ES-I3 (cell line): ENCODE measurements around the gene RAB6D.
"Not testable (repeated sequence)": the region's sequence is repeated elsewhere in the genome, so short reads cannot be mapped to it uniquely, and the experiment has no call there.

ENCODE experiments used
- H3K36me3 ChIP-seq: 2 replicates; pipeline ENCODE4 v1.6.1; 2013; ENCODE audit warnings: mild to moderate bottlenecking, low read length, control low read depth, moderate library complexity; ENCODE audit not compliant: insufficient read depth
- H3K4me1 ChIP-seq: 2 replicates; pipeline ENCODE4 v1.6.1; 2013; ENCODE audit warnings: mild to moderate bottlenecking, control low read depth, low read length; ENCODE audit not compliant: insufficient read depth
- H3K9ac ChIP-seq: 2 replicates; pipeline ENCODE4 v1.6.1; 2013; ENCODE audit warnings: low read depth, mild to moderate bottlenecking, low read length, moderate library complexity
- H3K9me3 ChIP-seq: 2 replicates; pipeline ENCODE4 v1.6.1; 2013; ENCODE audit warnings: mild to moderate bottlenecking, low read length, moderate library complexity; ENCODE audit not compliant: control insufficient read depth, insufficient read depth

Gene RAB6D

GRCh38 chr2:131363703-131364186 lies at the start of gene RAB6D:
TSS of gene RAB6D (minus strand) at chr2:131364168. CDS start at chr2:131363720, 448 bp downstream.
- not testable (repeated sequence) for H3K9me3 ChIP-seq, H3K36me3 ChIP-seq, H3K4me1 ChIP-seq
- H3K9ac ChIP-seq: peak within 1 kb of the TSS; percentile 42; the same call in 1 of the 2 replicates

GRCh38 chr2:131413148-131413747 lies 49.3 kb upstream of the RAB6D start:
- H3K9ac ChIP-seq: no peak overlapping the region
- no peaks in the 10 kb centered on the region; the same call in 1 of the 2 replicates for H3K4me1 ChIP-seq
- H3K9me3 ChIP-seq: no peaks in the 10 kb centered on the region; the same call in 1 of the 2 replicates
- H3K36me3 ChIP-seq: no peaks in the 10 kb centered on the region

DNA sequence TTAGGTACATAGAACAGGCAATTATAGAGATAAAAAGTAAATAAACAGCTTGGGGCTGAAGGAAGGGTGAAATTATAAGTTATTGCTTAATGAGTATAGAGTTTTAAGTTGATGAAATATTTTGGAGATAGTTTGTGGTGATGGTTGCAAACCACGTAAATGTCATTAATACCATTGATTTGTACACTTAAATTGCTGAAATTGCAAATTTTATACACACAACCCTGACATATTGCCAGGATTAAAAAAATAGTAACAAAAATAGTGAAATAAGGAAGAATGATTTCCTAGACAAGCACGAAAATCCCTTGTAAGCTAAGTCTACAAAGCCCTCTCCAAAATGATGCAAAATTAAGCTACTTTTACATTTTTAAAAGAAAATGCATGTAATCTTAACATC lies 46.2 kb upstream of the RAB6D start:
- H3K9me3 ChIP-seq: no peaks in the 10 kb centered on the region; the same call in 1 of the 2 replicates
- no peak overlapping the region for H3K9ac ChIP-seq

DNA sequence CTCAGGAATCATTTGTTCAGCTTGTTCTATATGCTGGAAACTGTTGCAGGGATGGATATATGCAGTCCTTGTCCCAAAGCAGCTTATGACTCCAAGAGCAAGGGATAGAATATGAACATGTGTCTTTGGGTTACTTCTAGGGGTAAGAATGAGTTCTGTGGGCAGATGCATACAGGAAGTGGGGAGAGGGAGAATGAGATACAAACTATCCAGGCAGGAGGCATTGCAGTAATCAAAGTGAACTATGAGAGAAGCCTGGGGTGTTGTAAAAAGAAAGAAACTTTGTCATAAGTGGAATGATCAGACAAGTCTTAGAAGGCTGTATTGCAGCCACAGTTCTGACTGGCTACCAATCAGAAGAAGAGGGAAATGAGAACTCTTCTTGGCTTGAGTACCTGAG lies 44.8 kb upstream of the RAB6D start:
- H3K36me3 ChIP-seq: no peaks in the 10 kb centered on the region
- H3K9me3 ChIP-seq: no peaks in the 10 kb centered on the region; the same call in 1 of the 2 replicates
- no peaks in the 10 kb centered on the region; the same call in 1 of the 2 replicates for H3K4me1 ChIP-seq
- H3K9ac ChIP-seq: no peak overlapping the region

More for the DNA sequence above, 46.2 kb upstream of the RAB6D start:
- H3K4me1 ChIP-seq: no peaks in the 10 kb centered on the region; the same call in 1 of the 2 replicates
- no peaks in the 10 kb centered on the region for H3K36me3 ChIP-seq

DNA sequence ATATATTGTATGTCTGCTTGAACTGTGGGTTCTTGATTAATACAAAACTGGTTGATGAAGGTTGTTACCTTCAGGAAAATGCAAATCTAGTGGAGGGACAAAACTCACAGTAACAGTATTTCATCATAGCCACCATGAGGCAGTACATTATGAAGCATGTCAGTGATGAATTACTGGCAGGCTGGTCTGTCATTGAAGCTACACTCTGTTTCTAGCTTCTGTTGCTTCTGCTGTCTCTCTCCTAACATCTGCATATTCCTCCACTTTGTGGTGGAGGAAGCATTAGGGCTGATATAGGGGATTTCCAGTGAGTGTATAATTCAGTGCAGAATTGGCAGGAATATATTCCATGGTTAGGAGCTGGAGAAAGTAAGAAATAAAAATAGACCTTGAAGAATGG lies 44.2 kb upstream of the RAB6D start:
- Histone ChIP-seq H3K9me3 (no peaks in the 10 kb centered on the region; the same call in 1 of the 2 replicates), H3K9ac (no peak overlapping the region), H3K36me3 (no peaks in the 10 kb centered on the region), H3K4me1 (no peaks in the 10 kb centered on the region; the same call in 1 of the 2 replicates)

GRCh38 chr2:131404753-131405152 lies 40.8 kb upstream of the RAB6D start:
- no peaks in the 10 kb centered on the region; the same call in 1 of the 2 replicates for H3K4me1 ChIP-seq
- H3K36me3 ChIP-seq: no peaks in the 10 kb centered on the region
- H3K9ac ChIP-seq: no peak overlapping the region
- H3K9me3 ChIP-seq: no peaks in the 10 kb centered on the region

DNA sequence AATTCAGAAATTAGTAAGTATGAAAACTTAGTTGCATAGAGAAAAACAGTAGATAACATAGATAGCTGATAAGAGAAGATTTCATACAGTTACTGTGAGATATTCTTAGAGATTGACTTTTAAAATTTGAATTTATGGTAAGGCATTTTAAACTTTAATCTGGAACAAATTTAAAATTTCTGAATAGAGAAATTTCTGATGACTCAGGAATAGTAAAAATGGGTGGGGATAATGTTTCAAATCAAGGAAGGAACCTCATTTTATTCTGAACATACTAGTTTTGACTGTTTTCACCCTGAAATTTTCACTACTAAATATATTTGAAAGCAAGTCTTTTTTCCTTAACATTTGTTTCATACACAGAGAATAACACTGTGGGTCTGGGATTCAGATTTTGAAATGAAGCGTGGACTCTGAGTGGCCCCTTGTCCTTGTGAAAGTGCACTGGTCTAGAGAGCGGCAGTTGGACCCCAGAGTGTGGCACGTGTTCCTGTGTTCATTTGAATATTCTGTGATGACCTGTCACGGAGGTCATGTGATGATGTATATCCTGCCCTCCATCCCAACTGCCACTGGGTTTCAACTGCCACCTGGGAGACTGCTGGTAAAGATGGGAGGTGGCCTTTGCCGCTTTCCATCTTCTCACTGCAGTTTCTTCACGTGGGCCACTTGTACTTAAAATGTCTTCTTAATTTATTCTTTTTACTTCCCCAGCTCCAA lies 38.5 kb upstream of the RAB6D start:
- Histone ChIP-seq H3K9ac (no peak overlapping the region), H3K4me1 (no peaks in the 10 kb centered on the region), H3K9me3 (no peaks in the 10 kb centered on the region), H3K36me3 (no peaks in the 10 kb centered on the region)

DNA sequence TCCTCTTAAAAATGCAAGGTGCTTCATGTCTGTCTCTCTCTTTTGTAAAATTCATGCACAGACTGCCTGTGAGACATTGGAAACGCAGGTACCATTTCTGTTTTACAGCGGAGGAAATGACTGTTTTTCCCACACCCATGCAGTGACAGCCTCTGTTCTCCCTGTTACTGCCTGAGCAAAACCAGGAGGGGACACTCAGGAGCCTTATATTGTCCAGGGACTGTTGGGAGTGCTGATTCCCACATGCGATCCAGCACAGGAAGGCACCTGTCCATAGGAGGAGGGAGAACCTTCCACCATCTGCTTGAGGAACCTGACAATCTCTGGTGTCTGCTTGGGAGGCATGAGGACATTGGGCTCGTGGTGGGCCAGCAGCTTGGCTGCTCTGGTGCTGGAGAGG lies 36.9 kb upstream of the RAB6D start:
- H3K9ac ChIP-seq: no peak overlapping the region
- H3K4me1 ChIP-seq: no peaks in the 10 kb centered on the region
- H3K9me3 ChIP-seq: no peaks in the 10 kb centered on the region
- H3K36me3 ChIP-seq: no peaks in the 10 kb centered on the region

- not testable (repeated sequence) for H3K4me1 ChIP-seq, H3K9me3 ChIP-seq, H3K9ac ChIP-seq, H3K36me3 ChIP-seq
These were observed 36.5 kb upstream of the RAB6D start for GRCh38 chr2:131400441-131400840.

DNA sequence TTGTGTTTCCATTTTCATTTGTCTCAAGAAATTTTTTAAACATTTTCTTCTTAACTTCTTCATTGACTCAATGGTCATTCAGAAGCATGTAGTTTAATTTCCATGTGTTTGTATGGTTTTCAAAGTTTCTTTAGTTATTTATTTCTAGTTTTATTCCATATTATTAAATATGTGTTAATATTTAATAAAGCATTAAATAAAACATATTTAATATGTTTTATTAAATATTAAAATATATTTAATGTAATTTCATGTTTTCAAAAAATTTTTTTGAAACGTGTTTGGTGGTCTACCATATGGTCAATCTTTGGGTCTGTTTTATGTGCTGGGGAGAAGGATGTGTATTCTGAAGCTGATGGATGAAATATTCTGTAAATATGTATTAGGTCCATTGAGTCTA lies 32.2 kb upstream of the RAB6D start:
- H3K9ac ChIP-seq, H3K4me1 ChIP-seq, H3K9me3 ChIP-seq, H3K36me3 ChIP-seq: not testable (repeated sequence)

GRCh38 chr2:131395024-131395645 lies 31.2 kb upstream of the RAB6D start:
- not testable (repeated sequence) for H3K9me3 ChIP-seq, H3K4me1 ChIP-seq, H3K36me3 ChIP-seq
- peak overlapping the region; percentile 46; the same call in 1 of the 2 replicates for H3K9ac ChIP-seq

DNA sequence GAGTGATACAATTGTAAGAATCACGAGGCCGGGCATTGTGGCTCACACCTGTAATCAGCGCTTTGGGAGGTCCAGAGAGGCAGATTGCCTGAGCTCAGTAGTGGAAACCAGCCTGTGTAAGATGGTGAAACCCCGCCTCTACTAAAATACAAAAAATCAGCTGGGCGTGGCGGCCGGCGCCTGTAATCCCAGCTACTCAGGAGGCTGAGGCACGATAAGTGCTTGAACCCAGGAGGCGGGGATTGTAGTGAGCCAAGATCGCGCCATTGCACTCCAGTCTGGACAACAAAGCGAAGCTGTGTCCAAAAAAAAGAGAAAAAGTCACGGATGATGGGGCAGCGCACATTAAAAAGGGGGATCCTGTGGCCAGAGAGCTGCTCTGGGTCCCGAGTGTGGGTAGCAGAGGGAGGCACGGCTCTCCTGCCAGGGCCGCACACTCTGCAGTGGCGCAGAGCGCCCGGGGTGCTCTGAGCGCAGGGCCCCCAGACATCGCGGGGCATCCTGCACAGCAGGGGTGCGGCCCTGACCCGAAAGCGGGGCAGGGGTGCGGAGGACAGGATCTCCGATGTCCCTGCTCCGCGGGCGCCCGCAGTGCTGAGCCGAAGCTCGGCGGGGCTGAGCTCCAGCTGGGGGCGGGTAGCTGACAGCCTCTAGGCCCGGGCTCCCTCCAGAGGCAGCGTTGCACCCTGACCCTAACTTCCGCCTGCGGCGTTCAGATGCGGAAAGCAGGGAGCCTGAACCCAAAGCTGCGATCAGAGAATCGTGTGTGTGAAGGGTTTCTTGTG lies 30.4 kb upstream of the RAB6D start:
- peak overlapping the region; percentile 46; the same call in 1 of the 2 replicates for H3K9ac ChIP-seq
- H3K9me3 ChIP-seq: no peaks in the 10 kb centered on the region
- no peaks in the 10 kb centered on the region for H3K36me3 ChIP-seq
- no peaks in the 10 kb centered on the region for H3K4me1 ChIP-seq

DNA sequence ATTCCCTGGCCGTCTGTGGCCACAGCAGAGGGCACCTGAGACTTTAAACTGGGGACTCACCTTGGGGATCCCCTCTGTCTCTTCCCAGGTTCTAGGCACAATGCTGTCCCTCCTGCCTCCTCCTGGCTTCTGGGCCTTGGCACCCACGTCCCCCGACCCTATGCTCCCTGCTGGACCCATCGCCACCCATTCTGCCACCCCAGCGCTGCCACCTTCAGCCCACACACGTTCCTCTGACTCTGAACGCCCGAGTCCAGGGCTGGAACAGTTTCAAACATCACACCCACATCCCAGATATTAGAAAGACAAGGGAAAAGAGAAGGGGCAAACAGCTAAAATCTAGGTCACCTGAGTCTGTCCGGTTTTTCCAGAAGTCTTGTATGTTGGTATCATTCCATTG lies 28.0 kb upstream of the RAB6D start:
- H3K4me1 ChIP-seq, H3K9me3 ChIP-seq, H3K36me3 ChIP-seq, H3K9ac ChIP-seq: not testable (repeated sequence)

- H3K4me1 ChIP-seq, H3K9ac ChIP-seq, H3K36me3 ChIP-seq, H3K9me3 ChIP-seq: not testable (repeated sequence)
These were observed 27.5 kb upstream of the RAB6D start for GRCh38 chr2:131391471-131391870.
